HepG2 (cell line): ENCODE data around the gene IGDCC3. TPM values are rescaled to one million over a fixed set of nuclear protein-coding genes. Genes with fewer than 3 reads are reported as not detected.

Experiments
- CTCF ChIP-seq: sonication (generic); formaldehyde crosslinking; IDR thresholded peaks from 2 replicates; pipeline ENCODE4 v1.5.0; 2020; ENCODE audit warnings: mild to moderate bottlenecking, missing genetic modification reagents, moderate library complexity
- ELF4 ChIP-seq: sonication (generic); formaldehyde crosslinking; IDR thresholded peaks from 2 replicates; pipeline ENCODE4 v1.5.0; 2020; ENCODE audit warnings: missing genetic modification reagents, mild to moderate bottlenecking, moderate library complexity, borderline replicate concordance
- FOXO1 ChIP-seq: sonication (generic); formaldehyde crosslinking; IDR thresholded peaks from 2 replicates; pipeline ENCODE4 v1.4.0; 2020; ENCODE audit warnings: missing genetic modification reagents
- GZF1 ChIP-seq: sonication (generic); formaldehyde crosslinking; IDR thresholded peaks from 2 replicates; pipeline ENCODE4 v1.5.1; 2020; ENCODE audit warnings: mild to moderate bottlenecking, missing genetic modification reagents
- KAT7 ChIP-seq: IDR thresholded peaks from 2 replicates; pipeline ENCODE4 v1.6.1; 2018; ENCODE audit warnings: borderline replicate concordance, missing compliant biosample characterization
- MXD3 ChIP-seq: IDR thresholded peaks from 2 replicates; pipeline ENCODE4 v1.6.1; 2016; ENCODE audit warnings: mild to moderate bottlenecking, missing biosample characterization, missing genetic modification reagents
- PCBP1 ChIP-seq: fragments of 200-400 bp; formaldehyde crosslinking; IDR thresholded peaks from 2 replicates; pipeline ENCODE4 v1.6.1; 2017; ENCODE audit warnings: mild to moderate bottlenecking, low read depth, low read length, borderline replicate concordance
- POLR2G ChIP-seq: fragments of 200-400 bp; formaldehyde crosslinking; IDR thresholded peaks from 2 replicates; pipeline ENCODE4 v1.6.1; 2018; ENCODE audit warnings: mild to moderate bottlenecking, low read depth, low read length, moderate library complexity
- RAD51 ChIP-seq: fragments of 450-650 bp; IDR thresholded peaks from 2 replicates; pipeline ENCODE4 v1.6.1; 2016; ENCODE audit warnings: borderline replicate concordance
- RNF219 ChIP-seq: sonication (generic); formaldehyde crosslinking; IDR thresholded peaks from 2 replicates; pipeline ENCODE4 v1.5.0; 2020; ENCODE audit warnings: mild to moderate bottlenecking, missing genetic modification reagents
- SMARCE1 ChIP-seq: fragments of 450-650 bp; IDR thresholded peaks from 2 replicates; pipeline ENCODE4 v1.6.1; 2017; ENCODE audit warnings: borderline replicate concordance
- SOX13 ChIP-seq, 3 experiments: fragments of 450-650 bp in 1 of 3; sonication (generic) in 1 of 3; formaldehyde crosslinking in 1 of 3; IDR thresholded peaks in 2 of 3; conservative IDR thresholded peaks in 1 of 3; 2 replicates each; pipeline versions ENCODE4 v1.5.0 to v1.6.1; 2016 to 2020; ENCODE audit warnings: antibody characterized with exemption in 1 of 3, mild to moderate bottlenecking in 1 of 3, missing compliant biosample characterization in 1 of 3, missing genetic modification reagents in 1 of 3, moderate library complexity in 1 of 3
- TFDP2 ChIP-seq: sonication (generic); formaldehyde crosslinking; IDR thresholded peaks from 2 replicates; pipeline ENCODE4 v1.4.0; 2020; ENCODE audit warnings: missing genetic modification reagents
- ZNF10 ChIP-seq: sonication (generic); formaldehyde crosslinking; IDR thresholded peaks from 2 replicates; pipeline ENCODE4 v1.4.0; 2020; ENCODE audit warnings: mild to moderate bottlenecking, low read depth, missing genetic modification reagents, borderline replicate concordance
- ZNF446 ChIP-seq: sonication (generic); formaldehyde crosslinking; IDR thresholded peaks from 2 replicates; pipeline ENCODE4 v1.5.0; 2020; ENCODE audit warnings: mild to moderate bottlenecking, missing genetic modification reagents
- ZNF577 ChIP-seq: sonication (generic); formaldehyde crosslinking; IDR thresholded peaks from 2 replicates; pipeline ENCODE4 v1.4.0; 2020; ENCODE audit warnings: mild to moderate bottlenecking, low read depth, missing genetic modification reagents, borderline replicate concordance
- ZNF619 ChIP-seq: sonication (generic); formaldehyde crosslinking; IDR thresholded peaks from 2 replicates; pipeline ENCODE4 v1.4.0; 2020; ENCODE audit warnings: mild to moderate bottlenecking, missing genetic modification reagents
- ZNF678 ChIP-seq: sonication (generic); formaldehyde crosslinking; IDR thresholded peaks from 2 replicates; pipeline ENCODE4 v1.4.0; 2020; ENCODE audit warnings: mild to moderate bottlenecking, missing genetic modification reagents
- ZNF747 ChIP-seq: sonication (generic); formaldehyde crosslinking; IDR thresholded peaks from 2 replicates; pipeline ENCODE4 v1.8.1; 2023; ENCODE audit warnings: missing genetic modification reagents, mild to moderate bottlenecking, borderline replicate concordance
- ZNF772 ChIP-seq: sonication (generic); formaldehyde crosslinking; IDR thresholded peaks from 2 replicates; pipeline ENCODE4 v1.5.0; 2020; ENCODE audit warnings: mild to moderate bottlenecking, missing genetic modification reagents
- ZNF816 ChIP-seq: sonication (generic); formaldehyde crosslinking; IDR thresholded peaks from 2 replicates; pipeline ENCODE4 v1.8.0; 2022; ENCODE audit warnings: missing genetic modification reagents, mild to moderate bottlenecking, borderline replicate concordance
- polyA plus RNA-seq, 8 experiments: library from polyadenylated mRNA; depleted of rRNA in 3 of 8; stranded (reverse) in 7 of 8; unstranded in 1 of 8; fragments of >200 nt; fragmentation: Illumina TruSeq in 4 of 8; extraction: Trizol in 4 of 8; gene quantifications; 2 replicates each; pipeline versions ENCODE4 v1.2.1 to v1.2.3, GENCODE V29; 2011 to 2016; ENCODE audit warnings: low read depth in 4 of 8, missing spikeins in 1 of 8, mixed read lengths in 1 of 8; ENCODE audit not compliant: insufficient read depth in 1 of 8
- total RNA-seq, 5 experiments: library from RNA; depleted of rRNA; stranded (reverse); fragments of >200 nt; fragmentation: Illumina TruSeq; extraction: Trizol; gene quantifications; 2 replicates each; pipeline ENCODE4 v1.2.3, GENCODE V29; 2016; ENCODE audit warnings: low read depth in 1 of 5

IGDCC3 gene
- total and polyA plus RNA-seq, 2 of the 13 experiments (the other 11 are each of a cell fraction or from before 2014, with no cell fraction given) = 30.1 to 51.8 TPM

- TF ChIP-seq ZNF816 (CRISPR knock-in tag) (0 out of 2 replicates have a peak, but pooled peaks have one; percentile 17), CTCF (CRISPR knock-in tag) (peak; percentile 71), ZNF446 (0 out of 2 replicates have a peak, but pooled peaks have one; percentile 33), ZNF678 (CRISPR knock-in tag) (0 out of 2 replicates have a peak, but pooled peaks have one; percentile 44), PCBP1 (no peak), KAT7 (CRISPR knock-in tag) (peak; percentile 41; the same call in 1 of the 2 replicates), TFDP2 (CRISPR knock-in tag) (peak; percentile 89), FOXO1 (CRISPR knock-in tag) (0 out of 2 replicates have a peak, but pooled peaks have one; percentile 10), RNF219 (CRISPR knock-in tag) (no peak), ZNF619 (0 out of 2 replicates have a peak, but pooled peaks have one; percentile 55), RAD51 (no peak), ZNF10 (CRISPR knock-in tag) (no peak), ZNF772 (0 out of 2 replicates have a peak, but pooled peaks have one; percentile 37), MXD3 (CRISPR knock-in tag) (0 out of 2 replicates have a peak, but pooled peaks have one; percentile 50), ZNF747 (0 out of 2 replicates have a peak, but pooled peaks have one; percentile 28), ELF4 (CRISPR knock-in tag) (no peak), ZNF577 (CRISPR knock-in tag) (no peak), SMARCE1 (no peak), SOX13 (IDR thresholded peaks at IDR 0.05) (peak; percentile 47; the same call in 1 of the 2 replicates), SOX13 (CRISPR knock-in tag; conservative IDR thresholded peaks at IDR 0.05 in 1 of 2, IDR thresholded peaks at IDR 0.05 in 1 of 2) (peak in 1 of 2 experiments; percentile 63; a peak in 2 of 4 replicates), GZF1 (CRISPR knock-in tag) (no peak), POLR2G (peak; percentile 67)
These were observed 90.9 kb downstream of the IGDCC3 start, which contains the start of gene PARP16 (continued) for GRCh38 chr15:65286704-65287519.
